ENCODE data around the gene RHBDF2. TPM values are rescaled to one million over a fixed set of nuclear protein-coding genes. Genes with fewer than 3 reads are reported as not detected.

RHBDF2 gene
- total and polyA plus RNA-seq, 2 donors (not counting 1 experiment from before 2014, with no cell fraction given): 288 to 482 TPM

- Histone ChIP-seq H3K9ac (ENCODE audit: low read length) (peak overlapping the region; percentile 85), H3K36me3 (replicated peaks in 1 of 2; ENCODE audit: control extremely low read depth in 1 of 2, control insufficient read depth in 1 of 2, extremely low read depth in 1 of 2, insufficient read depth in 2 of 2, low read length in 1 of 2) (no peaks in the 10 kb centered on the region), H3K4me1 (ENCODE audit: control insufficient read depth in 2 of 2, insufficient read depth in 2 of 2, low read length in 2 of 2) (peaks cover 19 to 22% of the 10 kb centered on the region in 2 donors), H4K20me1 (ENCODE audit: control insufficient read depth, insufficient read depth, low read length, poor library complexity, severe bottlenecking) (peaks cover 41% of the 10 kb centered on the region), H3K4me3 (ENCODE audit: control extremely low read depth in 1 of 5, extremely low read depth in 1 of 5, insufficient read depth in 1 of 5, low read depth in 2 of 5, low read length in 4 of 5) (peak overlapping the region in 3 of 5 experiments; percentile 23 to 91 (median 36)), H3K27ac (ENCODE audit: low read length in 2 of 2) (peak overlapping the region; percentile 46 to 77), H3K27me3 (replicated peaks in 1 of 4; ENCODE audit: control extremely low read depth in 1 of 4, control insufficient read depth in 3 of 4, insufficient read depth in 4 of 4, low read length in 3 of 4) (no peaks in the 10 kb centered on the region), H3K9me3 (ENCODE audit: control extremely low read depth in 1 of 3, control insufficient read depth in 2 of 3, insufficient read depth in 1 of 3, low read length in 2 of 3) (peaks cover 0 to 4% (median 0%) of the 10 kb centered on the region in 3 donors), H2AFZ (ENCODE audit: insufficient read depth, low read depth, low read length, poor library complexity, severe bottlenecking) (peak overlapping the region; percentile 89), H3K79me2 (ENCODE audit: control insufficient read depth, insufficient read depth, low read length) (peaks cover 40% of the 10 kb centered on the region), H3K4me2 (replicated peaks; ENCODE audit: low read depth, low read length, poor library complexity, severe bottlenecking) (peak overlapping the region; percentile 83)
- H3K27ac Mint-ChIP-seq: peak overlapping the region; percentile 88
- DNase-seq (no peak), ATAC-seq (ENCODE audit: low read depth) (no peak)
- H3K9me3 Mint-ChIP-seq (ENCODE audit: insufficient read depth): no peaks in the 10 kb centered on the region
- 38% methylated on average over 4 of the region's 6 CpGs for WGBS (ENCODE audit: insufficient coverage)
- H3K4me3 Mint-ChIP-seq: peak overlapping the region; percentile 84
- TF ChIP-seq CTCF (IDR thresholded peaks at IDR 0.05) (peak; percentile 33), EZH2 (IDR thresholded peaks at IDR 0.05; ENCODE audit: borderline replicate concordance, insufficient read depth, low read depth, low read length, poor library complexity, severe bottlenecking) (no peak)
- ChIA-PET POLR2A (interaction anchor here (0.9 to 1.7 kb wide), 5 partner anchors 10 to 52 kb away, joined by 3 to 10 read pairs (median 4); partner anchors contain the start of gene RHBDF2), CTCF (interaction anchor here (0.5 to 9.0 kb wide), 16 partner anchors 9 to 92 kb away, joined by 3 to 265 read pairs (median 4); partner anchors contain the start of genes AANAT and SPHK1)
- H3K27me3 Mint-ChIP-seq: no peaks in the 10 kb centered on the region
- intact Hi-C loops (cut with micrococcal nuclease): loop anchor here (1.0 to 5.0 kb wide), 4 partner anchors 26 to 274 kb away; partner anchors contain the start of genes JMJD6, METTL23 and RHBDF2
- H3K4me1 Mint-ChIP-seq: peaks cover 32% of the 10 kb centered on the region
These were observed 47.8 kb downstream of the RHBDF2 start for GRCh38 chr17:76453431-76453743.

Measured in B cell (primary cell).